HG02938 (cell line): Measurements from ENCODE around the gene ME3.
"Not testable (repeated sequence)": the region's sequence is repeated elsewhere in the genome, so short reads cannot be mapped to it uniquely, and the experiment has no call there.

Source experiments
- ATAC-seq: cut with Tn5 transposase; IDR thresholded peaks from one replicate; pipeline ENCODE4 v1.9.1; 2021; ENCODE audit warnings: mild to moderate bottlenecking, moderate library complexity; ENCODE audit not compliant: unreplicated experiment

ME3 gene

DNA sequence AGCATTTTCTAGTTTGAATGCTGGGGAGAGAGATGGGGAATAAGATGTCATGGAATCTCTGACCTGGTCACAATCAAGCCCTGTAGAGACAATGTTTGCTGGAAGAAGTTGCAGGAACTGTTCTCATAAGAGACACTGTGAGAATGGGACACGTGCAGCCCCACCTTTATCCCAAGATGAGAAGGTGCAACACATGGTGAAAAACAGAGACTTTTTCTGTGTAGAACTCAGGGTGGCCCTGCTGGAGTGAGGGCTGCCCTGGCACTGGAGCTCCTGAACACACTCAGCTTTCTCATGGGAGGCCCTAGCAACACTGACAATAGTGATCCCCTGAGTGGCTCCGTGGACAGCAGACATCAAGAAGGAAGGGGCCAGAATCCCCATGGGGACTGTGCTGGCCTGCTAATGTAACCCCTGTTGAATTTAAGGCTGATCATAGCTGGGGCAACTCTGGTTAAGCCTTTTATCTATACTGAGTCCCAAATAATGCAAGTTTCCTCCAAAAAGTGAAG, 106.6 kb downstream of the ME3 start:
- no peak for ATAC-seq

DNA sequence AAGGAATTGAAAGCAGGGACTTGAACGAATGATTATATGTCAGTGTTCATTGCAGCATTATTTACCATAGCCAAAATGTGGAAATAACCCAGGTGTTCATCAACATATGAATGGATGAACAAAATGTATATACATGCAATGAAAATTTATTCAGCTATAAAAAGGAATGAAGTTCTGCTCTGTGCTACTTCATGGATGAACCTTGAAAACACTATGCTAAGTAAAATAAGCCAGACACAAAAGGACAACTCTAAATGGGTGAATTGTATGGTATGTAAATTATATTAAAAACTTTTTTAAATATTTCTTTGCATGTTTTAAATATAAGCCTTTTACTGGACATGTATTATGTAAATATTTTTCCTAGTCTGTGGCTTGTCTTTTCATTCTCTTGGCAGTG, 107.0 kb downstream of the ME3 start:
- no peak for ATAC-seq

- ATAC-seq: not testable (repeated sequence)
These were observed 109.6 kb downstream of the ME3 start for GRCh38 chr11:86562842-86563241.

DNA sequence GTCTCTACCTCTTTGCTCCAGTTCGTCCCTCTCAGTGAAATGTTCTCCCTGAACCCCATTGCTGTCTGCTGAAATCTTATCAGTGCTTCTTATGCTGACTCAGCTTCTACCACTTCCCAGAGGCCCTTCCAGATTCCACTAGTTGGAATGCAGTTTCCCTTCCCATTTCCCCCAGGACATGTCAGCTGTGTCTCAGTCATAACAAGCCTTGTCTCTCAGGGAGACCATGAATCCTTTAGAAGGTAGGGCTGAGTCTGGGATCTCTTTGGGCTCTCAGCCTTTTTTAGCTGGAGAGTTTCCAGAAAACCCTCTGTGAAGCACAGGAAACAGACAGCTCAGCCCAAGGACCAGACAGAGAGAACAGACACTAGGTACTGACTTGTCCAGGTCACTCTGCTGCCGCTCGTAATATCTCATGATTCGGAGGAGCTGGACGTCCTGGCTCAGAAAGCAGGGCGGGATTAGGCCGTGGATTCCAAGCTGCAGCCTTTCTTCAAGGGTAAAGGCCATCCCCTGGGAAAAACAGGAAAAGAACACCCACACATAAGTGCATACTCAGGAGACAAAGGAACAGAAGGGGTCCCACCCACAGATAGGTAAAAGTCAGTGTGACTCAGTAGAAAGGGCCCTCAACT, 113.0 kb downstream of the ME3 start:
- no peak for ATAC-seq

DNA sequence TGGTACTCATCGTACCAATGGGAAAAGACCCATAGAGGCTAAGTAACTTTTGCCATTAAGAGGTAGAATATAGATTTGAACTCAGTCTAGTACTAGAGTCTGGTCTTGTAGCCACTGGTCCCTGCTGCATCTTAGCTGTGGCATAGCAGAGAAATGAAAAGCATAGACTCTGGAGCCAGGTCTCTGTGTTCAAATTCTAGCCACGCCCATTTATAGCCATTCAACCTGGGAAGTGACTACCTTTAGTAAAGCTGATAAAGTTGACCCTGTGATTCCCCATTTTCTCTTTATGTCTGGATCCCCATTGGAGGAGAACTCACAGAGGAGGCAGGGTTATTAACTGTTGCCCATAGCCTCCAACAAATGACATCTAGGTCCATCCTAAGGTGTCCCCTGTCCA, 113.6 kb downstream of the ME3 start:
- ATAC-seq: no peak

DNA sequence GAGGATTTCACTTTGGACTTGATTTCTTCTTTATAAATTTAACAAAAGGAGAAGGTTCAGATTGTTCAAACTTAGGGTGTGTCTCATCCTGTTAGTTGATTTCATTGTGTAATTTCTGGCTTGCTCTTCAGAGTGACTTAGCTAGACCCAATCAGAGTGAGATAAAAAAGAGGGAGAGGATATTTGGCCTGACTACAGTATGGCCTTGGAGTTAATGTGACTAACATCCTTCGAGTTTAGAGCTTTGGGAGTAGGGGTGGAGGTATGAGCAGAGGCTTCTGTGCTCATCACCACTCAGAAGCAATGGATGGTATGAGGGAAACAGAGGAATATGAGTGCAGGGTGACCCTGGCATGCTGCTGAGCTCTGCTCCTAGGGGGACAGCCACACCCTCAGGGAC, 114.2 kb downstream of the ME3 start:
- no peak for ATAC-seq

- no peak for ATAC-seq
These were observed 116.5 kb downstream of the ME3 start for GRCh38 chr11:86555866-86556265.

DNA sequence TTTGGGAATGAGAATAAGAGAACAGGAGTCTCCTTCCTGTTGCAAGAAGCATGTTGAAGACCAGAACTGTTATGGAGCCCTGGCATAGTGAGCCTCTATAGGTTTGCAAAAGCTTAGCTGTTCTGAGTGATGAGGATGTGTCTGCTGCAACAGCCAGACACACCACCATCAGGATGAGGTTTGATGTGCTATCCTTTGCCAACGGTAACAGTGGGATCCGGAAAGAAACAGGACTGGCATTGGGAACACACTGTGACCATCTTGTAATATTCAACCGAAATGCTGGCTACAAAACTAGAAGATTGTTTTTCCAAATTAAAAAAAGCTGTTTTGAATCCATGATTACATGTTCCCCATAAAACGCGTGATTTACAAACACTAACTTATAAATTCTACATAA, 117.0 kb downstream of the ME3 start:
- ATAC-seq: no peak

DNA sequence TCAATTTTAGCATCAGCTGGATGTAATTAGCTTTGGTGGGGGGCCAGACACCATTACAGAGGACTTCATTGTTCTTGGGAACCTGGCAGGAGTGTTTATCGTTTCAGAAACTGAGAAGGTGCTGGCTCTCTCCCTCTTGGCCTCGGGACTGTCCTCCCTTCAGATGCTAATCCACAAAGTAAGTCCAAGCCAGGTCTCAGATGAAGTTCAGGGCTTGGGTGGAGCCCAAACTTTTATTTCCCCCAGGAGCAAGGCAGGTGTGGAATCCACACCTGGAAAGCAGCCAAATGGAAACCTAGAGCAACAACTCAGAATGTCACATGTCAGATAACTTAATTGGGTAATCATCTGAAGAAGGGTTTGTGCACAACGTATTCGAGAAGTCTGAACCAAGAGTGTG, 119.2 kb downstream of the ME3 start:
- no peak for ATAC-seq

DNA sequence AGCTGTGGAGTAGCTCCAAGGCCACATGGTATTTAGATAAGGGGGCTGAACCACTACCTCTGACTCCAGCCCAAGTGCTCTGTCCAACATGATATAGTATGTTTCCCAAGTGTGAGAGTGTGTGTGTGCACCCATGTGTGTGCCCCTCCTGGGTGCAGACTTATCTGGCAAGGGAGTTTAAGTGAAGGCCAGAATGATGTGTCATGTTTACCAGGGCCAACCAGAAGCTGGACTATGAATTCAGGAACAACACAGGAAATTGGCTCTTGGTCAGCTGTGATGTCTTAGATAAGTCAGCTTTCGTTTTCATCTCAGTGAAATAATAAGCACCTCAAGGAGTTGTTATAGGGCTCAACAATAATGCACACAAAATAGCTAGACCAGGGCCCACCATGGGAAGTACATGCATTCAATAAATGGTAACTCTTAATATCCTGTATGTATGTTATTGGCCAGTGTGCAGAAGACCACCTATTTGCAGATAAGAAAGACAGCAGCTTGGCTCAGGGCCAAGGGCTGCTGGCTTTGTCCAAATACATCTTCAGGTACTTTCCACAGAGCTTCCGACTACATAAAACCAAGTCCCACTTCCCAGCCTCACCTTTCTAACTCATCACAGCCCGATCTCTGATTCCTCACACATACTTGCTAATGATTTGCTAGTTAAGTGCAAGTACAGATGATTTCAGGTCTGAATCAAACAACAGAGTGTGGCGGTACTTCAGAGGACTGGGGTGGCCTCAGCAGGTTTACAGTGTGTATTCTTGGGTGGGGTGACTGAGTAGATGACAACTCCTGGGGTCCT, 120.9 kb downstream of the ME3 start:
- no peak for ATAC-seq

DNA sequence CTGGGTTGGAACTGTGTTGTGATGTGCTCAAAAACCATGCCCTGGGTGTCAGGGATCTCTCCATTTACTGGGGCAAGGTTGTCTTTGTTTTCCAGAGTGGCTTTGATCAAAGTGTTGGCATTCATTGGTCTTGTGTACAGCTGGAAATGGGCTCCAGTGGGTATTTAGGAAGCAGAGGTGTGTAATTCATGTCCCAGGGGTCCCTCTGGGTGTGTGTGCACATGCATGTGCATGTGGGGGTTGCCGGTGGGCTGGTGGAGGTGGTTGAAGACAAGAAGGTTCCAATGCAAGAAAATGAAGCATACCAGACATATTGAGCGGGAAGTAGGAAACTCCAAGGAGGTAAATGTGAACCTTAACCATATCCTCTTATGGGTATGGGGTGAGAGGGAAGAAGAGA, 121.7 kb downstream of the ME3 start:
- ATAC-seq: no peak

DNA sequence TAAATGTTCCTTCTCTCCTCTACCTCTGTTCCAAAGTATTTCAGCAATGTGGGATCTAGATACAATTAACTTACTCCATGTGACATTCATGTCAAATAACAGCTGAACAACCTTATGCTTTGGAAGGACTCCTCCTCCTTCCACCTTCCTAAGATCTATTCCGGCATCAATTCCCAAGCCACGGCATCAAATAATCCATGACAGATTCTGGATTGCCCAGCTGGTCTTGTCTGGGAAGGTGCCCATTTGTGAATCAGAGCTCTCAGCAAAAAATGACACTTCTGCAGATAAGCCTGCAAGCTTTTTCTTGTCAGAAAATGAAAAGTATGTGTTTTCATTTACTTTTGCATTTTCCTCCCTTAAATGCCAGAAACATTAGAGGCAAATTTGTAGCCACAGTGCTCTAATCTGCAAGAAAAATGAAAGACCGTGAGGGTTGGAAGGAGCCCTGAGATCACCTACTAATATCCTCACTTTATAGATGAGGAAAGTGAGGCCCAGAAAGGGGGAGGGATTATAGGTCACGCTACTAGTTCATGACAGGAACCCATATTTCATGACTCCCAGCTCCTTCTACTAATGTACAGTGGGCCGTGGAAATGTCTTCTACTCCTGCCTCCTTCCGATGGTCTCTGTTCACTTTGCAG, 124.0 kb downstream of the ME3 start:
- no peak for ATAC-seq

DNA sequence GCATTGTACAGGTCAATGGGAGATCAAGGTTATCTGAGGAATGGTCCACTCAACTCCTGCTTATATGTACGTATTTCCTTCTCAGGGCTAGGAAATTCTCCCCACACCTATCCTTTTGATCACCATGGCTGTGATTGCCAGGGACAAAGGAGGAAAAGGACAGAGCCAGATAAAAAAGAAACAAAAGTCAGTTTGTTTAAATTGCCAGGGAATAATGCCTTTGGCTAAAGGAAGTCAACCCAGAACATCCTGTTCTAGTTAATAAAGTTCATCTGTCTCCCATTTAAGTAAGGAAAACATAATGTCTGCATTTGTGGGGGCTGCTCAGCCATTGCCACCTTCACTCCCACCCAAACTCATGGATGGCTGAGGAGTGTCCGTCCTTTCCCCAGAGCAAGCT, 124.7 kb downstream of the ME3 start:
- ATAC-seq: no peak

DNA sequence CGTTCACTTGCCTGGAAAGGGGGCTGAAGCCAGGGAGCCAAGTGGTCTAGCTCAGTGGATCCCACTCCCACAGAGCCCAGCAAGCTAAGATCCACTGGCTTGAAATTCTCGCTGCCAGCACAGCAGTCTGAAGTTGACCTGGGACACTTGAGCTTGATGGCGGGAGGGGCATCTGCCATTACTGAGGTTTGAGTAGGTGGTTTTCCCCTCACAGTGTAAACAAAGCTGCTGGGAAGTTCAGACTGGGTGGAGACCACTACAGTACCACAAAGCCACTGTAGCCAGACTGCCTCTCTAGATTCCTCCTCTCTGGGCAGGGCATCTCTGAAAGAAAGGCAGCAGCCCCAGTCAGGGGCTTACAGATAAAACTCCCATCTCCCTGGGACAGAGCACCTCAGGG, 131.1 kb downstream of the ME3 start:
- ATAC-seq: not testable (repeated sequence)

GRCh38 chr11:86538223-86538548, 134.2 kb downstream of the ME3 start:
- ATAC-seq: no peak

- ATAC-seq: no peak
These were observed 134.7 kb downstream of the ME3 start for GRCh38 chr11:86537541-86538222.

DNA sequence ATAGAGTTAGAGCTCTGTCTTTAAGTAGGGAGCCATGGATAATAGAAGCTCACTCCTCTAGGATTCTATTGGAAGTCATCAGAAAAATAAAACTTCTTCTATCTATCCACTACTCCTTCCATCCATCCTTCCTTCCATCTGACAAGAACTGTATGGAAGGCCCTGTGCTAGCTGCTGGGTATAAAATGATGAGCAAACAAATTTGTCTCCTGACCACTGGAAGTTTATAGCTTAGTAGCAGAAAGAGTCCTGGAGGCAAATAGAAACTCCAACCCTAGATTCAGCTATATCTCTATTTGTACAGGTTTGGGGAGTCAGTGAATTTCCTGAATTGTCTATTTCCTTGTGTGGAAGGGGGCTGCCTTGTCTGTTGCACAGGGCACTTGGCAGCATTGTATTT, 136.6 kb downstream of the ME3 start:
- ATAC-seq: no peak

GRCh38 chr11:86524620-86525352, 147.6 kb downstream of the ME3 start:
- no peak for ATAC-seq

DNA sequence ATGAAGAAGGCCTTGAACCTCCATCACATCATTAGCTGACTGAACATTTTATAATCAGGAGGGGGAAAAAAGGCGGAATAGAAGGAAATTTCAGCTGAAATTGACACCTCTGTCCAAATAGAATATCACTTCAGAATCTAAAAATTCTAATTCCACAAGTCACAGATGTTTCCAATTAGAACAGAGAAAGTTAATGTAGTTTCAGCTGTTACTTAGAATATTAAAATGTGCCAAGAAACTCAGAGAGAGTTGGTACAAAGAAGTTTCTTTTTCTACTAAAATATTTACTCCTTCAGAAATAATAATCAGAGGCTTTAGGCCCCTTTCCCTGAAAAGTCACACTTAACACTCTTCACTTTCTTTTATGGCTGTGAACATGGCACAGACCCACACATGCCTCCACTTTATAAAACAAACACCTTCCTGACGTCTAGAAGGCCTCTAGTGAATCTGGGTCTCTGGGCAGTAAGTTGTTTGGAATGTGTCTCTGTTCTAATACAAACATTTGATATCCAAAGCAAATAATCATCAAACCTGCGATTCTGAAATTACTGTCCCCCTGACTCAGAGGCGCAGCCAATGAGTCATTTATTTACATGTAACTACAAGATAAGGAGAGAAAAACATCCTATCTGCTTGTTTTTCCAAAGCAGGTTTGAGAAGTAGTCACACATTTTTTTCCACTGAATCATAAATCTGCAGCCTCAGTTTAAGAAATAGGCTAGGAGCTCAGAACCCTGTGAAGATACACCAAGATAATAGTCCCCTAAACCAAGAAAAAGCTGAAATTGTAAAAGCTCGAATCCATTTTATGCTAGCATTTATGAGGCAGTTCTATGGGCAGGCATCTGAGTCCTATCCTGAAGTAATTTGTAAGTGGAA, 148.4 kb downstream of the ME3 start:
- no peak for ATAC-seq

DNA sequence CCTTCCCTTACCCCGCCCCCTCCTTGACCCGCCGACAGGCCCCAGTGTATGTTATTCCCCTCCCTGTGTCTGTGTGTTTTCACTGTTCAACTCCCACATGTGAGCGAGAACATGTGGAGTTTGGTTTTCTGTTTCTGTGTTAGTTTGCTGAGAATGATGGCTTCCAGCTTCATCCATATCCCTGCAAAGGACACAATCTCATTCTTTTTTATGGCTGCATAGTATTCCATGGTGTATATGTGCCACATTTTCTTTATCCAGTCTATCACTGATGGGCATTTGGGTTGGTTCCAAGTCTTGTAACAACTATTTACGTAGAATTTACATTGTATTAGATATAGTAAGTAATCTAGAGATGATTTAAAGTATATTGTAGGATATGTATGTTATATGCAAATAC, 149.9 kb downstream of the ME3 start:
- ATAC-seq: not testable (repeated sequence)
